Ectodermal cell (in vitro differentiated cells): ENCODE measurements around the gene LTA4H.
A peak's percentile ranks its signal among the peaks of the same experiment; 100 is the strongest.
"Not testable (repeated sequence)": the region's sequence is repeated elsewhere in the genome, so short reads cannot be mapped to it uniquely, and the experiment has no call there.

Source experiments
- H3K27ac ChIP-seq: 2 replicates; pipeline ENCODE4 v1.7.0; 2013; ENCODE audit warnings: mild to moderate bottlenecking, low read depth, low read length; ENCODE audit not compliant: insufficient read depth, poor library complexity, severe bottlenecking
- H3K27me3 ChIP-seq: 2 replicates; pipeline ENCODE4 v1.7.0; 2013; ENCODE audit warnings: mild to moderate bottlenecking, low read length; ENCODE audit not compliant: insufficient read depth, control insufficient read depth, poor library complexity, severe bottlenecking
- H3K36me3 ChIP-seq: one replicate; pipeline ENCODE4 v1.7.0; 2013; ENCODE audit warnings: low read length; ENCODE audit not compliant: control insufficient read depth, insufficient read depth
- H3K4me1 ChIP-seq: one replicate; pipeline ENCODE4 v1.7.0; 2013; ENCODE audit warnings: low read length; ENCODE audit not compliant: control insufficient read depth, insufficient read depth
- H3K4me3 ChIP-seq: 2 replicates; pipeline ENCODE4 v1.7.0; 2013; ENCODE audit warnings: low read depth, low read length, control low read depth; ENCODE audit not compliant: insufficient read depth
- H3K9me3 ChIP-seq: 2 replicates; pipeline ENCODE4 v1.7.0; 2013; ENCODE audit warnings: mild to moderate bottlenecking, low read length, moderate library complexity; ENCODE audit not compliant: control insufficient read depth
- WGBS, 2 experiments: methylation state at CpG; one replicate each; pipeline ENCODE4 v1.1.7; 2013; ENCODE audit warnings: missing lambda C conversion rate in 2 of 2; 5-methylcytosine and 5-hydroxymethylcytosine counted together

LTA4H gene

DNA sequence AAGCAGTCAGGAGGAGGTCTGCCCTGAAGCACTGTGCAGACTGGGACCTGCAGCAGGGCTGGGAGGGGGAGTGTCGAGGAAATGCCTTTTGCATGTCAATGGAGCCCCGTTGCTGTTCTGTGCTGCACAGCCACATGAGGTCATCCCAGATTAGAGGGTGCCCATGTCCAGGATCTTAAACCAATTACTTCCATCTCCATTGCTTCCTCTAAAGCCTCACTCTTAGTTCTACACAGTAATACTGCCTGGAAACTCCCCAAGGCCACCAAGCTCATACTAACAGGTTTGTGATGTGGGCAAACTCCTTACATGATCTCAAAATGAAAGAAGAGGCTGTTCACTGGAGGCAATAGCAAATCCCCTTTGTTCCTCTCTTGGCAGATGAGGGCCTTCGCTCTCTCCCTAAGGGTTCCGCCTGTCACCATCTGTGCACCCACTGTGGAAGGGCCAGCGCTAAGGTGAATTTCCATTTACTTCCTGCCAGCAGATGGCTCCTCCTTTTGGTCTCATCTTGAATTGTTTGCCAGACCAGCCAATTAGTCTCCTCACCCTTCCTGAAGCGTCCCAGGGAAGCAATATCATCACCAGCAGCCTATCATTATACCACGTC is 35.4 kb upstream of the LTA4H start:
- WGBS, 2 experiments, result 36 to 41% methylated on average over 7 of the region's 7 CpGs

DNA sequence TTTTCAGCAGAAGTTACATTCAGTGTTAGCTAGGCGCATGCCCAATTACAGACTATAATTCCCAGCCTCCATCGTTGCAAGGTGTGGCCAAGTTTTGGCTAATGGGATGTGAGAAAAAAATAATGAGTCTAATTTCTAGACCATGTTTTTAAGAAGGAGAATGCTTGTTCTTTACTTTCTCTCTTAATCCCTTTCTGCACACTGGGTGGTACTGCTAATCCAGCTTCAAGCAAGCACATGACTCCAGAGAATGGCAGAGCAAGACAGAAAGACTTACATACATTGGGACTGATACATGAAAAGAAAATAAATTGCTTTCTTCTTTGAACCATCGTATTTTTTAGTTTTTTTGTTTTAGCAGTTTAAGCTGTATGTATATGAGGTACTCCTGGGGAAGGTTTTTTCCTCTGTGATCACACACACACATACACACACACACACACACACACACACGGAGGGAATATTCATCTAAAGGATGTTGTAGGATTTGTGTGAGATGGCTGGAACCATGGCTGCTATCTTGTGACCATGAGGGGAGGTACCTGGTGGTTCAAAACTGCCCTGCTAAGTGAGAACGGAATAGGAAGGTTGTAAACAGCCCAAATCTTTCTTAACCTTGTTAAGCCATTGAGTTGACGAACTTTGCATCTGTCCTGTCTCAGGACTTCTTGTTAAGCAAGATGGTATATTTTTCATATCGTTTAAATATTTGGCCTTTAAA is 34.3 kb upstream of the LTA4H start:
- peaks cover 10% of the 10 kb centered on the region for H3K4me1 ChIP-seq
- no peaks in the 10 kb centered on the region for H3K27me3 ChIP-seq
- 96 to 98% methylated on average over 4 to 5 of the region's 7 CpGs for WGBS, 2 experiments
- no peaks in the 10 kb centered on the region for H3K9me3 ChIP-seq
- no peaks in the 10 kb centered on the region for H3K36me3 ChIP-seq
- no peak overlapping the region for H3K27ac ChIP-seq
- H3K4me3 ChIP-seq, result no peak overlapping the region

More for the DNA sequence above, 35.4 kb upstream of the LTA4H start:
- Histone ChIP-seq H3K27me3 (no peaks in the 10 kb centered on the region), H3K4me3 (no peak overlapping the region), H3K36me3 (no peaks in the 10 kb centered on the region), H3K9me3 (no peaks in the 10 kb centered on the region), H3K27ac (peak overlapping the region; percentile 52), H3K4me1 (peaks cover 10% of the 10 kb centered on the region)

GRCh38 chr12:96068636-96069035 is 33.2 kb upstream of the LTA4H start:
- H3K36me3 ChIP-seq, result no peaks in the 10 kb centered on the region
- H3K4me1 ChIP-seq, result peaks cover 9% of the 10 kb centered on the region
- no peak overlapping the region for H3K27ac ChIP-seq
- H3K4me3 ChIP-seq, result no peak overlapping the region
- no peaks in the 10 kb centered on the region for H3K27me3 ChIP-seq
- 89 to 94% methylated on average over 2 of the region's 2 CpGs for WGBS, 2 experiments
- H3K9me3 ChIP-seq, result no peaks in the 10 kb centered on the region

DNA sequence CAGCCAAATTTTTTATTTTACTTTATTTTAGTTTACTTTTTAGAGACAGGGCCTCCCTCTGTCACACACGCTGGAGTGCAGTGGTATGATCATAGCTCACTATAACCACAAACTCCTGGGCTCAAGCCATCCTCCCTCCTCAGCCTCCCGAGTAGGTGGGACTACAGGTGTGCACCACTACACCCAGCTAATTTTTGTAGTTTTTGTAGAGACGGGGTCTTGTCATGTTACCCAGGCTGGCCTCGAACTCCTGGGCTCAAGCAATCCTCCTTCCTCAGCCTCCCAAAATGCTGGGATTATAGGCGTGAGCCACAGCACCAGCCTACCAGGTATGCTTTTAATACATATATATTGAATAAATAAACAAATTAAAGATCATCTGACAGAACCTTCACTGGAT is 32.7 kb upstream of the LTA4H start:
- WGBS, 2 experiments, result 89 to 97% methylated on average over 4 to 5 of the region's 5 CpGs
- Histone ChIP-seq H3K27me3 (no peaks in the 10 kb centered on the region), H3K27ac (no peak overlapping the region), H3K36me3 (no peaks in the 10 kb centered on the region), H3K4me3 (no peak overlapping the region), H3K9me3 (no peaks in the 10 kb centered on the region), H3K4me1 (peaks cover 7% of the 10 kb centered on the region)

DNA sequence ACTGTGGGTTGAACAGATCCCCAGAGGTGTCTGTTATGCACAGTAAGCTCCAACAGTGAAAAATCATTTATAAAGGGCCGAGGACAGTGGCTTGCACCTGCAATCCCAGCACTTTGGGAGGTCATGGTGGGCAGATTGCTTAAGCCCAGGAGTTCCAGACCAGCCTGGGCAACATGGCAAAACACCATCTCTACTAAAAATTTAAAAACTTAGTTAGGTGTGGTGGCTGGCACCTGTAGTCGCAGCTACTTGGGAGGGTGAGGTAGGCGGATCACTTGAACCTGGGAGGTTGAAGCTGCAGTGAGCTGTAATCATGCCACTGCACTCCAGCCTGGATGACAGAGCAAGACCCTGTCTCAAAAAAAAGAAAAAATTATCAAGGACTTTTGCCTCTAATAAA is 30.4 kb upstream of the LTA4H start:
- not testable (repeated sequence) for H3K27ac ChIP-seq, H3K4me1 ChIP-seq, H3K9me3 ChIP-seq, H3K27me3 ChIP-seq, H3K36me3 ChIP-seq, H3K4me3 ChIP-seq
- 94 to 97% methylated on average over 3 of the region's 3 CpGs for WGBS, 2 experiments

GRCh38 chr12:96064966-96065365 is 29.6 kb upstream of the LTA4H start:
- Histone ChIP-seq H3K27me3 (no peaks in the 10 kb centered on the region), H3K4me3 (no peak overlapping the region), H3K36me3 (no peaks in the 10 kb centered on the region), H3K9me3 (no peaks in the 10 kb centered on the region), H3K4me1 (no peaks in the 10 kb centered on the region), H3K27ac (no peak overlapping the region)
- 93 to 95% methylated on average over 5 of the region's 5 CpGs for WGBS, 2 experiments

DNA sequence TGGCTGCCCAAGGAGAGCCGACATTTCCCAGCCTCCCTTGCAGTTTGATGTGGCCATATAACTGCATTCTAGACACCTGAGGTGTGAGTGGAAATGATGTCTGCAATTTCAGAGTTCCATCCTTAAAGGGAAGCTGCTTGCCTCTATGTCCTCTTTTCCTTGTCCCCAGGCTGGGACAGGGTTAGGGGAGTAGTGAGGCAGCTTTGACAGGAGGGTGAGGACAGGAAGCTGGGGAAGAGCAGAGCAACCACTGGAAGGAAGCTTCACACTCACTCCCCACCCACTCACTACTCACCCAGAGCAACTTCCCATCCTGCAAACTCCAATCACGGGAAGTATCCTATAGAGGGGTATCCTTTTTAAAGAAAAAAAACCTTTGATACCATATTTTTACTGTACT is 28.9 kb upstream of the LTA4H start:
- 90 to 98% methylated on average over 2 of the region's 2 CpGs for WGBS, 2 experiments

DNA sequence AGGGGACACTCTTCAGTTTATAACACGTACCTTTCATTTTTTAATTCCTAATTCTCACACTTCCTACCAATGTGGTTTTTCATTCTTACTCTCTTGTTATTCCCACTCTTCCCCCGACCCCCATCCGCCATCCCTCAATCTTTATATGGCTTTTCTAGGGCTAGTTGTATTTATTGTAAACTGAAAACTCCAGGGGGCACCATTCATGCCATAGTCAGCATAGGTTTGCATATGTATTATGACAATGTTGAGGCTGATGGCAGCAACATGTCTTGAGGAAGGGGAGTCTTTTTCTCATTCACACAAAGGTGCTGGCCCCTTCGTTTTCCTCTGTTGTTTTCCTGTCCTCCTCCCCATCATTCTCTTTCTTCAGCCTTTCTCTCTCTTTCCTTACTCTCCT is 27.7 kb upstream of the LTA4H start:
- Histone ChIP-seq H3K27ac (no peak overlapping the region), H3K4me3 (no peak overlapping the region), H3K9me3 (no peaks in the 10 kb centered on the region), H3K27me3 (no peaks in the 10 kb centered on the region), H3K36me3 (no peaks in the 10 kb centered on the region), H3K4me1 (no peaks in the 10 kb centered on the region)
- 62 to 64% methylated on average over 4 of the region's 4 CpGs for WGBS, 2 experiments

More for the DNA sequence above, 28.9 kb upstream of the LTA4H start:
- Histone ChIP-seq H3K9me3 (no peaks in the 10 kb centered on the region), H3K4me3 (no peak overlapping the region), H3K36me3 (no peaks in the 10 kb centered on the region), H3K27ac (no peak overlapping the region), H3K27me3 (no peaks in the 10 kb centered on the region), H3K4me1 (no peaks in the 10 kb centered on the region)

GRCh38 chr12:96061864-96062453 is 26.6 kb upstream of the LTA4H start:
- 55 to 60% methylated on average over 4 of the region's 4 CpGs for WGBS, 2 experiments
- no peaks in the 10 kb centered on the region for H3K4me1 ChIP-seq
- H3K9me3 ChIP-seq, result no peaks in the 10 kb centered on the region
- H3K4me3 ChIP-seq, result no peak overlapping the region
- no peaks in the 10 kb centered on the region for H3K36me3 ChIP-seq
- no peaks in the 10 kb centered on the region for H3K27me3 ChIP-seq
- no peak overlapping the region for H3K27ac ChIP-seq

DNA sequence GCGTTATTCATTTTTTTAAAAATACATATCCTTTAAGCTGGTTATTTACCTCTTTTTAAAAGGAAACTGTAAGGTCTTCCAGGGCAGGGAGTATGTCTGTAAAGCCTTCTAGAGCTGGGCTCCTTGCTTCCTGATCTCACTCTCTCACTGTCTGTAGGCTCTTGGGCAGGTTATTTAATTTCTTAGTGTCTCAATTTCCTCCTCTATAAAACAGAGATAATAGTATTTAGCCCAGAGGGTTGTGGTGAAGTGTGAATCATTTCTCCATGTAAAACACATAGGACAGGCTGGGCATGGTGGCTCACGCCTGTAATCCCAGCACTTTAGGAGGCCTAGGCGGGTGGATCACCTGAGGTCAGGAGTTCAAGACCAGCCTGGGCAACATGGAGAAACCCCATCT is 25.9 kb upstream of the LTA4H start:
- 90 to 94% methylated on average over 3 of the region's 3 CpGs for WGBS, 2 experiments
- H3K9me3 ChIP-seq, result no peaks in the 10 kb centered on the region
- H3K4me1 ChIP-seq, result no peaks in the 10 kb centered on the region
- H3K4me3 ChIP-seq, result no peak overlapping the region
- no peak overlapping the region for H3K27ac ChIP-seq
- H3K27me3 ChIP-seq, result no peaks in the 10 kb centered on the region
- no peaks in the 10 kb centered on the region for H3K36me3 ChIP-seq
